ENCODE results near the gene PARD3. TPM values are rescaled to one million over a fixed set of nuclear protein-coding genes. Genes with fewer than 3 reads are reported as not detected.

The PARD3 gene
- total RNA-seq, 3 donors from 2014 or later, result 48.2 to 93.7 (median 60.6) TPM

DNA sequence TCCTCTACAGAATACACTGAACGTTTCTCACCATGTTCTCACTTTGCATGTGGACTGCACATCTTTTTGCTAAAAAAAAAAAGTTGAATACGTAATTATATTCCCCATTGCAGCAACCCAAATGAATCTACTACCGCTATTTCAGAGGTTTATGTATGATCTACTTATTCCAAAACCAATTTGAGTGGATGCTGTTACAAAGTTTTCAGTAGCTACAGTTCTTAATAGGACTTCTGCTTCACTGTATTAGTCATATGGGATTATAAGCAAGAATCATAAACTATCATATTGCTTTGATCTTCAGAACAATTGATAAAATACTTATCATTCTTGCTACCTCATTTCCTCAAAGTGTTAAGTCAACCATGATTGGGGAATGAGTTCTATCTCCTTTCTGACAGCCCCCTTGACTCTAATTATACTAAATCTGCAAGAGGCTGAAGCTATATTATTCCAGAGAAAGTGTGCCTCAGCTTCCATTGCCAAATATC, 257.0 kb downstream of the PARD3 start:
- no peak for DNase-seq (ENCODE audit: low spot score in 2 of 2)
- TF ChIP-seq, protein P1, sequence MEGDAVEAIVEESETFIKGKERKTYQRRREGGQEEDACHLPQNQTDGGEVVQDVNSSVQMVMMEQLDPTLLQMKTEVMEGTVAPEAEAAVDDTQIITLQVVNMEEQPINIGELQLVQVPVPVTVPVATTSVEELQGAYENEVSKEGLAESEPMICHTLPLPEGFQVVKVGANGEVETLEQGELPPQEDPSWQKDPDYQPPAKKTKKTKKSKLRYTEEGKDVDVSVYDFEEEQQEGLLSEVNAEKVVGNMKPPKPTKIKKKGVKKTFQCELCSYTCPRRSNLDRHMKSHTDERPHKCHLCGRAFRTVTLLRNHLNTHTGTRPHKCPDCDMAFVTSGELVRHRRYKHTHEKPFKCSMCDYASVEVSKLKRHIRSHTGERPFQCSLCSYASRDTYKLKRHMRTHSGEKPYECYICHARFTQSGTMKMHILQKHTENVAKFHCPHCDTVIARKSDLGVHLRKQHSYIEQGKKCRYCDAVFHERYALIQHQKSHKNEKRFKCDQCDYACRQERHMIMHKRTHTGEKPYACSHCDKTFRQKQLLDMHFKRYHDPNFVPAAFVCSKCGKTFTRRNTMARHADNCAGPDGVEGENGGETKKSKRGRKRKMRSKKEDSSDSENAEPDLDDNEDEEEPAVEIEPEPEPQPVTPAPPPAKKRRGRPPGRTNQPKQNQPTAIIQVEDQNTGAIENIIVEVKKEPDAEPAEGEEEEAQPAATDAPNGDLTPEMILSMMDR (IDR thresholded peaks at IDR 0.05), result no peak
- TF ChIP-seq POLR2A (IDR thresholded peaks at IDR 0.05), result no peak
- no peak for TF ChIP-seq POLR2AphosphoS5 (IDR thresholded peaks at IDR 0.05)
- H3K4me3 ChIP-seq, result no peak overlapping the region
- no peaks in the 10 kb centered on the region for H3K4me1 ChIP-seq
- no peaks in the 10 kb centered on the region for H3K9me3 ChIP-seq
- no peaks in the 10 kb centered on the region for H3K27me3 ChIP-seq
- H3K27ac ChIP-seq, result no peak overlapping the region
- intact Hi-C loops (cut with DNase I; ENCODE audit: low total_unique reads), result no loop called here
- no peaks in the 10 kb centered on the region for H3K36me3 ChIP-seq

DNA sequence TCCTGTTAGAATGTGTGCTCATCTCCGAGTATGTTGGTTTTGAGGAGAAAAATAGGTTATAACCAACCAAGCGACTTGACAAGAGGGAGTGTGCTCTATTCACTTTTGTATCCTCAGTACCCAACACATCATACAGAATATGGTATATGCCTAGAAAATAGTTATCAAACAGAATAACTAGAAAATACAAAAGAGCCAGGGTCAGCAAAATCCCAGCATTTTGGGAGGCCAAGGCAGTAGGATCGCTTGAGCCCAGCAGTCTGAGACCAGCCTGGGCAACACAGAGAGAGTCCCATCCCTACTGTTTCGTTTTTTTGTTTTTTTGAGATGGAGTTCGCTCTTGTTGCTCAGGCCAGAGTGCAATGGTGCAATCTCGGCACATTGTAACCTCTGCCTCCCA, 257.9 kb downstream of the PARD3 start:
- H3K27me3 ChIP-seq, result no peaks in the 10 kb centered on the region
- no peaks in the 10 kb centered on the region for H3K9me3 ChIP-seq
- H3K4me1 ChIP-seq, result no peaks in the 10 kb centered on the region
- TF ChIP-seq POLR2AphosphoS5 (IDR thresholded peaks at IDR 0.05) (no peak), POLR2A (IDR thresholded peaks at IDR 0.05) (no peak)
- TF ChIP-seq, protein P1 (IDR thresholded peaks at IDR 0.05), result no peak
- intact Hi-C loops (cut with DNase I; ENCODE audit: low total_unique reads), result loop anchor here (2.0 kb wide), 1 partner anchor 34 kb away; no protein-coding TSS in a partner anchor
- no peak for DNase-seq (ENCODE audit: low spot score in 2 of 2)
- H3K36me3 ChIP-seq, result no peaks in the 10 kb centered on the region
- H3K27ac ChIP-seq, result no peak overlapping the region
- no peak overlapping the region for H3K4me3 ChIP-seq

DNA sequence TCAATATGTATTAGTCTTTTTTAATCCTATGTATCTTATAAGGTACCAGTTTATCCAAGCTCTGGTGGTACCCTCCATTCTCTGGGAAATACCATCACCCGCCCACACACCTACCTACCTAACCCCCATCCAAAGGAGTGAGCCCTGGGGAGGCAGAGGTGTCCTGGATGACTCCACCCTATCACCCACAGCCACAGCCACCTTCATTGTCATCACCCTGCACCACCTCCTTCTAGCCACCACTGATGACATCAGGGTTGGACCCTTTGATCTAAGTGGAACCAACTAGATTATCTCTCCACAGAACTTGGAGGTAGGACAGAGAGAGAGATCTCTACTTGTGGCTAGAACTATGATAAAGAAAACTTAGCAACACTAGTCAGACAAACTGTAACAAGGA, 259.4 kb downstream of the PARD3 start:
- intact Hi-C loops (cut with DNase I; ENCODE audit: low total_unique reads), result loop anchor here (2.0 kb wide), 2 partner anchors 33 to 71 kb away; no protein-coding TSS in a partner anchor
- no peaks in the 10 kb centered on the region for H3K36me3 ChIP-seq

DNA sequence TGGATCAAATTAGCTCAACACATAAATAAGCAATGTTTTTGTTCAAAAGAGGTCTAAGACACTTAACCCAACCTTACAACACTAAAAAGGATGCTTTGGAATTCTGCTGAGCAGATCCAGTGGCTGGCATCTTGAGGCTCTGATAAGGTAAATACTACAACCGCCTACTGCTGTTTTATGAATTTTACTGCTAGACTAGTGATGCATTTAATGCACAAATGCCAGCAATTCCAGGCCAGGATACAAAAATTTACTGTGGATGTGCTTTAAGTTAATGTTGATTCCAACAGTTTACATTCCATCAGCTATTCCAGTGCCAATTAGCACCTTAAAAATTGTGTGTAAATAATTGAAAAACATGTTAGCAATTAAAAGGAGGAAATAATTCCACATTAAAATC, 261.3 kb downstream of the PARD3 start:
- H3K4me1 ChIP-seq, result no peaks in the 10 kb centered on the region
- H3K27me3 ChIP-seq, result no peaks in the 10 kb centered on the region
- H3K9me3 ChIP-seq, result no peaks in the 10 kb centered on the region
- H3K36me3 ChIP-seq, result no peaks in the 10 kb centered on the region
- no peak overlapping the region for H3K27ac ChIP-seq
- no peak overlapping the region for H3K4me3 ChIP-seq
- intact Hi-C loops (cut with DNase I; ENCODE audit: low total_unique reads), result loop anchor here (2.0 kb wide), 1 partner anchor 73 kb away; no protein-coding TSS in a partner anchor
- no peak for DNase-seq (ENCODE audit: low spot score in 2 of 2)
- TF ChIP-seq POLR2AphosphoS5 (IDR thresholded peaks at IDR 0.05) (no peak), POLR2A (IDR thresholded peaks at IDR 0.05) (no peak)
- TF ChIP-seq, protein P1 (IDR thresholded peaks at IDR 0.05), result no peak

More for the DNA sequence above, 259.4 kb downstream of the PARD3 start:
- no peaks in the 10 kb centered on the region for H3K9me3 ChIP-seq
- TF ChIP-seq POLR2A (IDR thresholded peaks at IDR 0.05) (no peak), POLR2AphosphoS5 (IDR thresholded peaks at IDR 0.05) (no peak)
- TF ChIP-seq, protein P1 (IDR thresholded peaks at IDR 0.05), result no peak
- no peak overlapping the region for H3K4me3 ChIP-seq
- no peaks in the 10 kb centered on the region for H3K4me1 ChIP-seq
- no peak for DNase-seq (ENCODE audit: low spot score in 2 of 2)
- H3K27ac ChIP-seq, result no peak overlapping the region
- H3K27me3 ChIP-seq, result no peaks in the 10 kb centered on the region

DNA sequence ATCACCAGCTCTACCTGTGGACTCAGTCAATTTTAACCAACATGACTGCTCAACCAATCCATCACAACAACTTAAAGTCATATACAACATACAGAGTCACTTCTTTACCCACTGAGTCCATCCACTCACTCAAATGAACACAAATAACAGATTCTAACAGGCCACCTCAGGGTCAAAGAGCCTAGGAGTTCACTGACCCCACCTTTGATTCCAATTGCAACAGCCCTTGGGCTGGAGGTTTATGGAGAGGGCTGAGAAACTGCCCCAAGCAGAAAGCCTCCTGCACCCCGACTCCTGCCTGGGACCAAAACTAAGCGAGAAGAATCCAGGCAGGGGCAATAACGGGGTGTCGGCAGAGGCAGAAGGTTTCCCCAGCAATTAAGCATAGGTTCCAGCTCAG, 263.8 kb downstream of the PARD3 start:
- no peak overlapping the region for H3K27ac ChIP-seq
- H3K4me3 ChIP-seq, result no peak overlapping the region
- intact Hi-C loops (cut with DNase I; ENCODE audit: low total_unique reads), result no loop called here
- no peak for DNase-seq (ENCODE audit: low spot score in 2 of 2)
- TF ChIP-seq POLR2A (IDR thresholded peaks at IDR 0.05) (no peak), POLR2AphosphoS5 (IDR thresholded peaks at IDR 0.05) (no peak)
- TF ChIP-seq, protein P1 (IDR thresholded peaks at IDR 0.05), result no peak
- H3K4me1 ChIP-seq, result no peaks in the 10 kb centered on the region
- no peaks in the 10 kb centered on the region for H3K9me3 ChIP-seq
- H3K36me3 ChIP-seq, result no peaks in the 10 kb centered on the region
- no peaks in the 10 kb centered on the region for H3K27me3 ChIP-seq
